RWPE1 (cell line): ENCODE results near the gene PRICKLE2.

ENCODE experiments used
- CTCF ChIA-PET: fragments of 350-600 bp; sonication (Branson Sonifier 250); formaldehyde crosslinking; extraction: SDS; loops from one replicate; lab custom pipeline; 2021; lab: Yijun Ruan, JAX
- POLR2A ChIA-PET: fragments of 400-600 bp; formaldehyde crosslinking; extraction: SDS; loops from one replicate; lab custom pipeline; 2020; ENCODE audit warnings: antibody characterized with exemption; ENCODE audit not compliant: low non-redundant PET; lab: Yijun Ruan, JAX
- DNase-seq: peaks from one replicate; pipeline ENCODE4 v3.0.0; 2012; ENCODE audit warnings: low spot score
- H3K27ac ChIP-seq: fragments of 450-650 bp; 2 replicates; pipeline ENCODE4 v1.5.1; 2017
- CTCF ChIP-seq: fragments of 450-650 bp; conservative IDR thresholded peaks from 2 replicates; pipeline ENCODE4 v1.5.1; 2017; ENCODE audit warnings: low read depth, mild to moderate bottlenecking

The PRICKLE2 gene

GRCh38 chr3:64074895-64075679 lies 150.2 kb downstream of the PRICKLE2 start:
- TF ChIP-seq CTCF = no peak
- DNase-seq = no peak
- ChIA-PET CTCF (interaction anchor here (0.6 kb wide), 1 partner anchor 124 kb away, joined by 5 read pairs; no protein-coding TSS in a partner anchor), POLR2A (no interaction called here)
- no peak overlapping the region for H3K27ac ChIP-seq

GRCh38 chr3:64074060-64074459 lies 151.2 kb downstream of the PRICKLE2 start:
- CTCF ChIA-PET = no interaction called here
- POLR2A ChIA-PET = no interaction called here
- no peak for DNase-seq
- H3K27ac ChIP-seq = no peak overlapping the region
- TF ChIP-seq CTCF = no peak

- no peak overlapping the region for H3K27ac ChIP-seq
- ChIA-PET POLR2A (no interaction called here), CTCF (no interaction called here)
- no peak for TF ChIP-seq CTCF
- no peak for DNase-seq
Observed at GRCh38 chr3:64073158-64073761, 152.0 kb downstream of the PRICKLE2 start.

GRCh38 chr3:64072126-64072525 lies 153.1 kb downstream of the PRICKLE2 start:
- no peak overlapping the region for H3K27ac ChIP-seq
- TF ChIP-seq CTCF = no peak
- ChIA-PET CTCF (no interaction called here), POLR2A (no interaction called here)
- no peak for DNase-seq

- TF ChIP-seq CTCF = no peak
- POLR2A ChIA-PET = no interaction called here
- CTCF ChIA-PET = no interaction called here
- H3K27ac ChIP-seq = no peak overlapping the region
- no peak for DNase-seq
Observed at GRCh38 chr3:64070704-64071103, 154.6 kb downstream of the PRICKLE2 start.

GRCh38 chr3:64067506-64068346 lies 157.5 kb downstream of the PRICKLE2 start:
- POLR2A ChIA-PET = no interaction called here
- CTCF ChIA-PET = no interaction called here
- DNase-seq = no peak
- H3K27ac ChIP-seq = no peak overlapping the region
- TF ChIP-seq CTCF = no peak
